GM19023 (cell line): ENCODE results near the gene COX7A2.

ENCODE experiments used
- ATAC-seq: cut with Tn5 transposase; IDR thresholded peaks from one replicate; pipeline ENCODE4 v1.9.1; 2021; ENCODE audit warnings: mild to moderate bottlenecking, moderate library complexity; ENCODE audit not compliant: unreplicated experiment

COX7A2 gene

GRCh38 chr6:75243333-75244062 lies at the start of gene COX7A2:
TSS of gene COX7A2 (minus strand) at chr6:75243801. CDS start at chr6:75243734, 67 bp downstream.
- ATAC-seq = peak; percentile 95

GRCh38 chr6:75292555-75292954 lies 49.0 kb upstream of the COX7A2 start:
- no peak for ATAC-seq

- ATAC-seq = no peak
These were observed 48.1 kb upstream of the COX7A2 start for GRCh38 chr6:75291744-75292143.

GRCh38 chr6:75291331-75291730 lies 47.7 kb upstream of the COX7A2 start:
- ATAC-seq = no peak

GRCh38 chr6:75290136-75290945 lies 46.7 kb upstream of the COX7A2 start:
- ATAC-seq = no peak

GRCh38 chr6:75288023-75288422 lies 44.4 kb upstream of the COX7A2 start:
- no peak for ATAC-seq

- ATAC-seq = no peak
These were observed 43.8 kb upstream of the COX7A2 start for GRCh38 chr6:75287424-75287823.

- ATAC-seq = no peak
These were observed 43.4 kb upstream of the COX7A2 start for GRCh38 chr6:75286955-75287354.

- ATAC-seq = peak; percentile 3
These were observed 41.7 kb upstream of the COX7A2 start for GRCh38 chr6:75285283-75285639.

GRCh38 chr6:75284632-75285282 lies 41.2 kb upstream of the COX7A2 start, which contains the start of gene TMEM30A:
TSS of gene TMEM30A (minus strand) at chr6:75284792. CDS start at chr6:75284638, 154 bp downstream.
- peak; percentile 90 for ATAC-seq

GRCh38 chr6:75283907-75284631 lies 40.5 kb upstream of the COX7A2 start:
- ATAC-seq = peak; percentile 24

GRCh38 chr6:75282706-75283105 lies 39.1 kb upstream of the COX7A2 start:
- no peak for ATAC-seq

- ATAC-seq = no peak
These were observed 38.1 kb upstream of the COX7A2 start for GRCh38 chr6:75281653-75282052.

- no peak for ATAC-seq
These were observed 36.7 kb upstream of the COX7A2 start for GRCh38 chr6:75280131-75280855.

GRCh38 chr6:75279418-75279817 lies 35.8 kb upstream of the COX7A2 start:
- no peak for ATAC-seq

- ATAC-seq = no peak
These were observed 35.0 kb upstream of the COX7A2 start for GRCh38 chr6:75278474-75279077.

- no peak for ATAC-seq
These were observed 31.5 kb upstream of the COX7A2 start for GRCh38 chr6:75275067-75275466.

GRCh38 chr6:75273009-75273408 lies 29.4 kb upstream of the COX7A2 start:
- ATAC-seq = no peak

GRCh38 chr6:75272145-75272840 lies 28.7 kb upstream of the COX7A2 start:
- no peak for ATAC-seq
